ENCODE data around the gene ASTN2. TPM values are rescaled to one million over a fixed set of nuclear protein-coding genes. Genes with fewer than 3 reads are reported as not detected.

The ASTN2 gene
- total and polyA plus RNA-seq, 12 donors = 1.9 to 11.1 (median 4.0) TPM

DNA sequence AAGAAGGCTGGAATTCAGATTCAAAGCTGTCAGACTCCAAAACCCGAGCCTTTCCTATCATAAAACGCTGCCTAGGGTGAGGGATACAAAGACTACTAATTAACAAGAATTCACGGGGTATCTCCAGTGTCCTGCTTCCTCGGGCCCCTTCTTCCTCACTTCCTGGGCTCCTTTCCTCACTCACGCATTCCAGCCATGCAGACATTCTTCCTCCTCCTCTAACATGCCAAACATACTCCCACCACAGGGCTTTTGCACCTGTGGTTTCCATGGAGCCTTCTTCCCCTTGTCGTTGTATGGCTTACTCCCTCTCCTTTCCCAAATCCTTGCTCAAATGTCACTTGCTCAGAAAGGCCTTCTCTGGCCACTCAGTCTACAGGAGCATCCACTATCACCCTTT lies 919.1 kb downstream of the ASTN2 start:
- Histone ChIP-seq H3K27ac (no peak overlapping the region), H3K9me3 (no peaks in the 10 kb centered on the region), H3K4me1 (peaks cover 0 to 9% (median 0%) of the 10 kb centered on the region in 9 donors), H3K36me3 (no peaks in the 10 kb centered on the region), H3K27me3 (no peaks in the 10 kb centered on the region), H3K4me3 (no peak overlapping the region)
- DNase-seq = no peak
- TF ChIP-seq CTCF (IDR thresholded peaks at IDR 0.05) = no peak
- intact Hi-C loops (cut with DNase I) = loop anchor here in 8 of 10 donors (2.0 to 10.0 kb wide), 10 partner anchors 77 to 901 kb away; partner anchors contain the start of gene PAPPA (in 4 of the 8)
- no peak for ATAC-seq
- 78 to 85% methylated on average over 6 of the region's 6 CpGs for WGBS, 2 donors

DNA sequence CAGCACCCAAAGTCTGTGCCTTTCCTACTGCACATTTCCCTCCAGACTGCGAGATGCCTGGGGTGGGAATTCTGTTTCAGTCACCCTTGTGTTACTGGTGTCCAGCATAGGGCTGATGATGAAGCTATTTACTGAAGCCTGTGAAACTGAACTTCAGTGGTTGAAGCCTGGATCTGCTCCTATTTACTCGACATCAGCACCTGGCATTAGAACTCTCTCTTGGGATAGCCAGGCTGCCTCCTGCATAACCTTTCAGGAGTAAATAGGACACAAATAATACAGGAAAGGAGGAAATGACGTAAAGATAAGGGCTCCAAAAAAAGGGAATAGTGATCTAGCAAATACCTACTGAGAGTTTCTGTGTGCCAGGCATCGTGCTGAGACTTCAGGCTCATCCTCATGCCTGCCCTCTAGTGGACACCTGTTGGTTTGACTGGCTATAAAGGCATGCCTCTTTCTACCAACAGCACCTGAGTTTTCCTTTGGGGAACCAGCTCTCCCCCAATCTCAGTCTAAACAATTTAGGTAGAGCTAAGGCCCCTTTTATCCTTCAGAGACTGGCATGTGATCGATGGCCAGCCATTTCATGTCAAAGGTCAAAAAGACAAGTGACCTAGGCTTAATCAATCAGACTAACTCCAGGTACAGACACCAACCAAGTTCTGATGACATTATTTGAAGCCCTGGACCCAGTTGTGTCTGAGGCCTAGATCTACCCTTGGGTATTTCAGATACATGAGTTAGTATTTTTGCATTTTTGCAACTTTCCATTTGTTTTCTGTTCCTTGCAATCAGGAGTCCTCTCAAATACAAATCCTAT lies 919.8 kb downstream of the ASTN2 start:
- Histone ChIP-seq H3K36me3 (no peaks in the 10 kb centered on the region), H3K4me1 (peaks cover 0 to 9% (median 0%) of the 10 kb centered on the region in 9 donors), H3K27ac (no peak overlapping the region), H3K9me3 (no peaks in the 10 kb centered on the region), H3K27me3 (no peaks in the 10 kb centered on the region), H3K4me3 (no peak overlapping the region)
- 49 to 54% methylated on average over 5 of the region's 5 CpGs for WGBS, 2 donors
- DNase-seq (peak in 1 of 2 donors; percentile 9), ATAC-seq (peak in 1 of 8 donors; percentile 37)
- intact Hi-C loops (cut with DNase I) = loop anchor here in 9 of 10 donors (2.0 to 10.0 kb wide), 11 partner anchors 77 to 900 kb away; partner anchors contain the start of gene PAPPA (in 5 of the 9)
- peak; percentile 35 to 76 (median 66) for TF ChIP-seq CTCF (IDR thresholded peaks at IDR 0.05)

GRCh38 chr9:116493183-116493860 lies 921.5 kb downstream of the ASTN2 start:
- Histone ChIP-seq H3K9me3 (no peaks in the 10 kb centered on the region), H3K27me3 (no peaks in the 10 kb centered on the region), H3K36me3 (no peaks in the 10 kb centered on the region), H3K27ac (no peak overlapping the region), H3K4me1 (peaks cover 0 to 9% (median 0%) of the 10 kb centered on the region in 9 donors), H3K4me3 (no peak overlapping the region)
- TF ChIP-seq CTCF (IDR thresholded peaks at IDR 0.05) = no peak
- DNase-seq (no peak), ATAC-seq (no peak)
- 70 to 72% methylated on average over 8 of the region's 8 CpGs for WGBS, 2 donors
- intact Hi-C loops (cut with DNase I) = loop anchor here in 8 of 10 donors (5.0 to 10.0 kb wide), 8 partner anchors 81 to 899 kb away; partner anchors contain the start of gene PAPPA (in 4 of the 8)

DNA sequence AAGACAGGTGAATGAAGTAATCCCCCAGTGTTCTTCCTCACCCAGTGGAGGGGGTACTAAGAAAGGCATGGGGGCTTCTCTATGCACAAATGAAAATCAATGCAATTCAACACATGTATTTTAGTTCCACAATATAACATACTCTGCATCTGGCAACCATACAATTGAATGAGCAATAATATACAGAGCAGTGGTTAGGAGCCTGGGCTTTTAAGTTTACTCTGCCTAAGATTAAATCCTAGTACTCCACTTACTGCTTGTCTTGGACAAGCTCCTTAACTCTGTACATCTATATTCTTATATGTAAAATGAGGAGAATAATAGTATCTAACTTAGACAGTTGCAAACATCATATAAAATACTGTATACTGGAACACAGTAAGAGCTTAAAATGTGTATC lies 923.2 kb downstream of the ASTN2 start:
- Histone ChIP-seq H3K27ac (no peak overlapping the region), H3K27me3 (no peaks in the 10 kb centered on the region), H3K36me3 (no peaks in the 10 kb centered on the region), H3K4me3 (no peak overlapping the region), H3K9me3 (no peaks in the 10 kb centered on the region), H3K4me1 (no peaks in the 10 kb centered on the region)
- intact Hi-C loops (cut with DNase I) = loop anchor here in 8 of 10 donors (5.0 to 10.0 kb wide), 8 partner anchors 83 to 897 kb away; partner anchors contain the start of gene PAPPA (in 4 of the 8)
- TF ChIP-seq CTCF (IDR thresholded peaks at IDR 0.05) = no peak
- ATAC-seq (no peak), DNase-seq (no peak)
